DND-41 (cell line): ENCODE measurements around the gene NPY2R.

Experiments used
- EZH2 ChIP-seq: IDR thresholded peaks from 3 replicates; pipeline ENCODE4 v1.6.1; 2012; ENCODE audit warnings: borderline replicate concordance, low read depth, mild to moderate bottlenecking, moderate library complexity, low read length, inconsistent platforms; ENCODE audit not compliant: severe bottlenecking
- TF ChIP-seq, protein P1 (sequence below): IDR thresholded peaks from 2 replicates; pipeline ENCODE4 v1.5.1; 2012; ENCODE audit warnings: borderline replicate concordance, low read length, moderate library complexity, mild to moderate bottlenecking; ENCODE audit not compliant: poor library complexity, severe bottlenecking; ENCODE audit errors: extremely low read depth

DNA sequence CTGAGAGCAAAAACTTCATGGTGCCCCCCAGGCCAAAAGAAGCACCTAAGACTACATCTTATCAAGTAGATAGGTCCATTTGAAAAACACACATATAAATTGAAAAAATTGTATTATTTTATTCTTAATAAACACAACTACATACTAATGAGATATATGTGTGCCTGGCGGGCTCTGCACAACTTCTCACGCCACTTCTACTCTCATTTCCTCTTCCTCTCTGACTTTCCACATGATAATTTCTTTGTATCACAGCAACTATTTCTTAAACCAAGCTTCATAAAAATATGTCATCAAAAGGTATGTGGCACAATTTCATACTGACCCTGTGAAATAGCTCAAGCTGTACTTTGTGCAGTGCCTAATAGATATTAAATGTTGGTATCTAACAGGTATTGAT, 10.7 kb upstream of the NPY2R start:
- TF ChIP-seq, protein P1, sequence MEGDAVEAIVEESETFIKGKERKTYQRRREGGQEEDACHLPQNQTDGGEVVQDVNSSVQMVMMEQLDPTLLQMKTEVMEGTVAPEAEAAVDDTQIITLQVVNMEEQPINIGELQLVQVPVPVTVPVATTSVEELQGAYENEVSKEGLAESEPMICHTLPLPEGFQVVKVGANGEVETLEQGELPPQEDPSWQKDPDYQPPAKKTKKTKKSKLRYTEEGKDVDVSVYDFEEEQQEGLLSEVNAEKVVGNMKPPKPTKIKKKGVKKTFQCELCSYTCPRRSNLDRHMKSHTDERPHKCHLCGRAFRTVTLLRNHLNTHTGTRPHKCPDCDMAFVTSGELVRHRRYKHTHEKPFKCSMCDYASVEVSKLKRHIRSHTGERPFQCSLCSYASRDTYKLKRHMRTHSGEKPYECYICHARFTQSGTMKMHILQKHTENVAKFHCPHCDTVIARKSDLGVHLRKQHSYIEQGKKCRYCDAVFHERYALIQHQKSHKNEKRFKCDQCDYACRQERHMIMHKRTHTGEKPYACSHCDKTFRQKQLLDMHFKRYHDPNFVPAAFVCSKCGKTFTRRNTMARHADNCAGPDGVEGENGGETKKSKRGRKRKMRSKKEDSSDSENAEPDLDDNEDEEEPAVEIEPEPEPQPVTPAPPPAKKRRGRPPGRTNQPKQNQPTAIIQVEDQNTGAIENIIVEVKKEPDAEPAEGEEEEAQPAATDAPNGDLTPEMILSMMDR = no peak
- no peak for TF ChIP-seq EZH2
